ENCODE data around the gene CPEB4. TPM values are rescaled to one million over a fixed set of nuclear protein-coding genes. Genes with fewer than 3 reads are reported as not detected.

Gene CPEB4
- total RNA-seq, 1 experiment from 2014 or later, result 11.1 TPM

GRCh38 chr5:173843794-173844193, 44.4 kb upstream of the CPEB4 start:
- Histone ChIP-seq H3K4me2 (ENCODE audit: low read length) (no peak overlapping the region), H3K27me3 (ENCODE audit: insufficient read depth, low read length) (no peaks in the 10 kb centered on the region), H3K4me3 (replicated peaks in 1 of 2; ENCODE audit: low read depth in 1 of 2, low read length in 2 of 2) (no peak overlapping the region), H3K9me2 (ENCODE audit: insufficient read depth) (no peaks in the 10 kb centered on the region), H2AFZ (ENCODE audit: low read depth, low read length, poor library complexity, severe bottlenecking) (no peak overlapping the region), H3K4me1 (ENCODE audit: control insufficient read depth in 1 of 2, insufficient read depth in 2 of 2, low read length in 2 of 2) (no peaks in the 10 kb centered on the region), H3K79me2 (ENCODE audit: insufficient read depth, low read length) (no peaks in the 10 kb centered on the region), H3K9ac (ENCODE audit: low read length) (no peak overlapping the region), H3K27ac (ENCODE audit: low read depth, low read length) (no peak overlapping the region), H4K20me1 (ENCODE audit: insufficient read depth) (no peaks in the 10 kb centered on the region), H3K36me3 (ENCODE audit: control insufficient read depth in 1 of 2, insufficient read depth in 2 of 2, low read length in 2 of 2) (no peaks in the 10 kb centered on the region), H3K9me3 (ENCODE audit: control insufficient read depth in 1 of 2, insufficient read depth in 1 of 2, low read depth in 1 of 2, low read length in 2 of 2) (no peaks in the 10 kb centered on the region)
- intact Hi-C loops (cut with micrococcal nuclease), result no loop called here
- POLR2A ChIA-PET, result no interaction called here
- TF ChIP-seq ATF3 (IDR thresholded peaks at IDR 0.05) (no peak), CEBPB (IDR thresholded peaks at IDR 0.05; ENCODE audit: low read depth) (no peak), ZBTB33 (IDR thresholded peaks at IDR 0.05; ENCODE audit: extremely low read depth, insufficient replicate concordance, low read length) (no peak), ELF1 (IDR thresholded peaks at IDR 0.05; ENCODE audit: borderline replicate concordance, low read depth) (no peak), POLR2AphosphoS5 (IDR thresholded peaks at IDR 0.05; ENCODE audit: low read depth, low read length) (no peak), ZFX (IDR thresholded peaks at IDR 0.05) (no peak), YY1 (IDR thresholded peaks at IDR 0.05; ENCODE audit: extremely low read depth, insufficient replicate concordance, low read depth, low read length) (no peak), JUND (IDR thresholded peaks at IDR 0.05) (no peak), SRF (IDR thresholded peaks at IDR 0.05; ENCODE audit: low read depth) (no peak), CBX3 (IDR thresholded peaks at IDR 0.05; ENCODE audit: low read depth) (no peak), EGR1 (IDR thresholded peaks at IDR 0.05; ENCODE audit: low read depth) (no peak), EZH2 (IDR thresholded peaks at IDR 0.05) (no peak), MAX (IDR thresholded peaks at IDR 0.05) (no peak), FOSL1 (IDR thresholded peaks at IDR 0.05; ENCODE audit: low read depth) (no peak)
- CTCF ChIA-PET, result no interaction called here
- BruUV-seq (replicated peaks), result no TSS peak
- RAD21 ChIA-PET (ENCODE audit: low non-redundant PET in 1 of 2, low total read pairs in 2 of 2, uncharacterized antibody in 2 of 2, unreplicated experiment in 2 of 2), result no interaction called here
- ATAC-seq (no peak), DNase-seq (ENCODE audit: low read depth, low spot score) (no peak)
